GM19099 (cell line): Measurements from ENCODE around the gene UNC13C.

Experiments
- POLR2A ChIP-seq: IDR thresholded peaks from 3 replicates; pipeline ENCODE4 v1.6.1; 2011; ENCODE audit warnings: low read depth; ENCODE audit not compliant: insufficient read length; ENCODE audit errors: extremely low read depth

Gene UNC13C

DNA sequence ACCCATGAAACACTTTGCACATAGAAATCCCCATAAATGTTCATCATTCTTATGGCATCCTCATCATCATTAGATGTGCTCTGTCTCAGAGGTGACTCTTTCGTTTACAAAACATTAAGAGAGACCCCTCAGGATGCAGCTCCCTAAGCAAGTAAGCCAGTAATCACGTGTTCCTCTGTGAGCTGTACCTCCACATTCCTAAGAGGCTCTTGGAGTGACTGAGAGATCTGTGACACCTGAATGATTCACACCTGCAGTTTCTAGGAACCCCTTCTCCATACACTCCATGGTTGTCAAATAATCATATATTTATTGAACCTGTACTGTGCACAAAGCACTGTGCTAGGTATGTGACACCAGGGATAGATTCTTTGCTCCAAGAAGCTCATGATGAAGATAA is 602.4 kb downstream of the UNC13C start:
- TF ChIP-seq POLR2A, result no peak

DNA sequence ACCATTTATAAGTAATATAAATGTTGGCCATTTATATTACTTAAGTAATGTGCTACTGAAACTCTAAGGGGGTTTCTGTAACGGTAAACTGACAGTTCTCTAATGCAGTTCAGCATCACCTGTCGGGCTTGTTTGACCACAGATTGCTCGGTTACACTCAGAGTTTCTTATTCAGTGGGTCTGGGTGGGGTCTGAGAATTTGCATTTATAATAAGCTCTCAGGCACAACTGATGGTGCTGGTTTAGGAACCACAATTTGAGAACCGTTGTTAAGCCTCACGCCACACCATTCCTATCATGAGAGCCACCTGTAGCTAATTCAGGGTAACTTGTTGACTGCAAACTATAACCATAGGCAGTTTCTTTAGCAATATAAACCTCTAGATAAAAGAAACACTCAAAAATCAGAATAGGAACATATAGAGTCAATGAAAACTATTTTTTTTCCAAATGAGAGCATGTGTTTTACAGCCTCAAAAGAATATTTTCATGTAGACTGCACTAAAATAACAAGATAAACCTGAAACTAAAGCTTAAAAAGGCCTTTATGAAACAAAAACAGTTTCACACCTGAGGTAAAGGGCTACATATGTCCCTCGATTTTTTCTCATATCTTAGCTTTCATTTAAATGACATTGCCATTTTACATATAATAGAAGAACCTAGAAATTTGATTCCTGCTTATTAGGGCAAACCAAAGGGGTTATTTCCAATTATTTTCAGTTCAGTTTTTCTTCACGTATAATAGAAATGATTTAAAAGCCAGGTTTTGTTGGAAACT is 604.8 kb downstream of the UNC13C start:
- peak; percentile 21 for TF ChIP-seq POLR2A

- TF ChIP-seq POLR2A, result no peak
Measured at GRCh38 chr15:54585063-54585462, 606.8 kb downstream of the UNC13C start.

- no peak for TF ChIP-seq POLR2A
Measured at GRCh38 chr15:54594115-54594514, 615.9 kb downstream of the UNC13C start.

DNA sequence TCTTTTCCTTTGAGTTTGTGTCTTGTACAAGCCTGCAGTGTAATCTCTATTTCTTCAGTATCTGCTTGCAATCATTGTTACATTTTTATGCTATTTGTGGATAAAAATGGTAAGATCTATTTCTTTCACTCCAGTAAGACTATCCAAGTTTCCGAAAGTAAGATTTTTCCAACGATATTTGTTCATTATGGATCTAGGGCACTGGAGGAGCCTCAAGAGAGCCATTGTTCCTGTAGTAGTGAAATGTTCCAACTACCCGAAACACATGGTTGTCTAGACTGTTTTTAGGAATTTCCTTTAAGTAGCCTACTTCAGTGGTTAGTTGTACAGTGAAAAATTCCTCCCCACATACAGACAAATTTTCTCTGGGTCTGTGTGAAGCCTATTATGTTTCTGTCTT is 621.1 kb downstream of the UNC13C start:
- TF ChIP-seq POLR2A, result no peak

GRCh38 chr15:54605043-54605442 is 626.8 kb downstream of the UNC13C start:
- TF ChIP-seq POLR2A, result no peak

- no peak for TF ChIP-seq POLR2A
Measured at GRCh38 chr15:54605556-54605955, 627.3 kb downstream of the UNC13C start.

- no peak for TF ChIP-seq POLR2A
Measured at GRCh38 chr15:54608876-54609835, 630.9 kb downstream of the UNC13C start.

DNA sequence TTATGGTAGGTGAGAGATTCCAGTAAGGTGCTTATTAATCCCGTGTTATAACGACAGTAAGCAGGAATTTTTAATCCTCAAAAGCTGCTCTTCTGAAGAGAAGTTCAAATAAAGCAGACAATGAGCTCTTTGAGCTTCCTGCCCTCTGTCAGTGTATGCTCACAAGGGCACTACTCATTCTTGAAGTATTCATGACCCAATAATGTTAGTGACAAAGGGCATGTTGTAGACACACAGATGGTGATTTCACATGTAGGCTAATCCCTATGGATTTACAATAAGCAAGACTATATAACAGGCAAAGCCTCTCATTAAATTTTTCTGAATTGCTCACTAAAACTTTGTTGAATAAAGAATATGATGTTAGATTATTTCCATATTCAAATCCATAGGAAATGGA is 639.9 kb downstream of the UNC13C start:
- TF ChIP-seq POLR2A, result no peak

DNA sequence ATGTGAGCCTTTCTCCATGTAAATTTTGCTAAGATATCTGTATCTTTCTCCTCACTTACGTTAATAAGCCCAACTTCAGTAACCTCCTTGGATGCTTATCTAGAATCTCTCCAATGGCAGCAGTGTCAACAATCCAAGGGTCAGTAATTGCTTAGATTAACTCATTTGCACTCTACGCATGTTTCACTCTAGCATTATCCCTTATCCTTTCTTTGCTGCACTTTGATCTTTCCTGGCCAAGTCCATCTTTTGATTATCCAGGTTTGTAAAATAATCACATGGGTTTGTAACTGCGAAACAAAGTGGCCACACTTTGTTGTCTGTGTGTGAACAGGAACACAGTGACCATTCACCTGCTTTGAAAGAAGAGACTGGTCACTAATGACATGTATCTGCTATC is 640.9 kb downstream of the UNC13C start:
- TF ChIP-seq POLR2A, result no peak

- no peak for TF ChIP-seq POLR2A
Measured at GRCh38 chr15:54620916-54621315, 642.7 kb downstream of the UNC13C start.

DNA sequence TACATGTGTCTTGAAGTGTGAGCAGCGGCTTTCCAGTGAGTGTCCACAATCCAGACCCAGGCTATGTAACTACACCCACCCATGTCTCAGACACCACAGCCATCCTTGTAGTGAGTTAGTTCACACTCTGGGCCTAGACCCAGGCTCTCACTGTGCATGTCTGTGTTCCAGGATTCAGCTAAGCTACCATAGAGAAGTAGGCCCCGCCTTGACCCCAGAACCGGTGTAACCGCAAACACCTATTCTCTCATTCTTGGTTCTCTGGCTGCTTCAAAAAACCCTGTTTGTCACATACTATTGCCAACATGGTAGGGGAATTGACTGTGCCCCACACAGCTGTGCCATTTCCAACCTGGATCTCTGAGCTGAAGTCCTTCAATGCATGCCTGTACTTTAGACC is 657.9 kb downstream of the UNC13C start:
- TF ChIP-seq POLR2A, result no peak

DNA sequence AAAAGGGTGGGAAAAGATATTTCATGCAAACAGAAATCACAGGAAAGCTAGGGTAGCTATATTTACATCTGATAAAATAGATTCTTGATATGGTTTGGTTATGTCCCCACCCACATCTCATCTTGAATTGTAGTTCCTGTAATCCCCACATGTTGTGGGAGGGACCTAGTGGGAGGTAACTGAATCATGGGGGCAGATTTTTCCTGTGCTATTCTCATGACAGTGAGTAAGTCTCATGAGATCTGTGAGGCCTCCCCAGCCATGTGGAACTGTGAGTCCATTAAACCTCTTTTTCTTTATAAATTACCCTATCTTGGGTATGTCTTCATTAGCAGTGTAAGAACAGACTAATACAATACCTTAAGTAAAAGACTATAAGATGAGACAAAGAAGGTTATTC is 660.4 kb downstream of the UNC13C start:
- no peak for TF ChIP-seq POLR2A

- TF ChIP-seq POLR2A, result no peak
Measured at GRCh38 chr15:54640873-54641272, 662.6 kb downstream of the UNC13C start.

GRCh38 chr15:54644796-54645195 is 666.6 kb downstream of the UNC13C start:
- TF ChIP-seq POLR2A, result no peak

GRCh38 chr15:54659646-54660045 is 681.4 kb downstream of the UNC13C start:
- TF ChIP-seq POLR2A, result no peak
